Breast epithelium (tissue), 4 donors: ENCODE results near the gene ZSCAN26. TPM values are rescaled to one million over a fixed set of nuclear protein-coding genes. Genes with fewer than 3 reads are reported as not detected.

Experiments used
- DNase-seq, 2 donors: peaks; one replicate each; pipeline ENCODE4 v3.0.0-alpha.2; 2019; ENCODE audit warnings: low spot score in 2 of 2
- H3K27ac ChIP-seq, 2 donors: fragments of 200-600 bp; sonication (generic) in 1 of 2; one replicate each; pipeline ENCODE4 v1.5.1; 2016 to 2019; ENCODE audit warnings: mild to moderate bottlenecking in 1 of 2
- H3K27me3 ChIP-seq, 2 donors: fragments of 200-600 bp; sonication (generic) in 1 of 2; one replicate each; pipeline versions ENCODE4 v1.5.1 to v1.6.0; 2017 to 2019; ENCODE audit warnings: control low read depth in 1 of 2, mild to moderate bottlenecking in 1 of 2
- H3K36me3 ChIP-seq: fragments of 200-600 bp; one replicate; pipeline ENCODE4 v1.5.1; 2019
- H3K4me1 ChIP-seq, 2 donors: fragments of 200-600 bp; sonication (generic); one replicate each; pipeline ENCODE4 v1.5.1; 2016 to 2019; ENCODE audit warnings: control low read depth in 1 of 2
- H3K4me3 ChIP-seq, 3 donors: fragments of 200-600 bp; sonication (generic); 1 replicate in 2 of 3; 2 replicates in 1 of 3; pipeline ENCODE4 v1.5.1; 2016 to 2019; ENCODE audit warnings: mild to moderate bottlenecking in 3 of 3, moderate library complexity in 2 of 3
- H3K9me3 ChIP-seq, 2 donors: fragments of 200-600 bp; sonication (generic) in 1 of 2; one replicate each; pipeline ENCODE4 v1.5.1; 2016 to 2019; ENCODE audit warnings: control low read depth in 1 of 2
- POLR2A ChIP-seq: fragments of 450-650 bp; IDR thresholded peaks from one replicate; pipeline ENCODE4 v1.6.1; 2016; ENCODE audit warnings: antibody characterized with exemption, mild to moderate bottlenecking, moderate library complexity
- POLR2AphosphoS5 ChIP-seq, 3 donors: sonication (generic); formaldehyde crosslinking; IDR thresholded peaks; one replicate each; pipeline ENCODE4 v1.6.1; 2017; ENCODE audit warnings: antibody characterized with exemption in 3 of 3
- intact Hi-C: fragments of 100-400 bp; cut with DNase I; formaldehyde crosslinking; loops from one replicate; pipeline ENCODE4 v1.15.1; 2023; ENCODE audit warnings: low total_unique reads
- total RNA-seq, 3 donors: library from RNA; depleted of rRNA; stranded (reverse); fragments of >200 nt; gene quantifications; one replicate each; pipeline ENCODE4 v1.1.0, GENCODE V29; 2016
- TF ChIP-seq, protein P1 (sequence below), 3 donors: fragments of 450-650 bp; IDR thresholded peaks; one replicate each; pipeline ENCODE4 v1.5.1; 2016 to 2017; ENCODE audit warnings: antibody characterized with exemption in 3 of 3, mild to moderate bottlenecking in 3 of 3, moderate library complexity in 3 of 3

The ZSCAN26 gene
- total RNA-seq, 3 donors from 2014 or later: 13.8 to 31.1 (median 25.8) TPM

DNA sequence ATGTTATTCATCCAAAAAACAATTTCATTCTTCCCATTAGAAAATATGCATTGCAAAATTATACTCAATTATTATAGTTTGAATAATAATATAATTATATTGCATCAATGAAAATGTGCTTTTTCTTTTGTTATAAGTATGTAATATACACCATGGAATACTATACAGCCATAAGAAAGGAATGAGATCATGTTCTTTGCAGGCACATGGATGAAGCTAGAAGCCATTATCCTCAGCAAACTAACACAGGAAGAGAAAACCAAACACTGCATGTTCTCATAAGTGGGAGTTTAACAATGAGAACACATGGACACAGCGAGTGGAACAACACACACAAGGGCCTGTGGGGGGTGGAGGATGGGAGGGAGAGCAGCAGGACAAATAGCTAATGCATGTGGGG is 9.9 kb upstream of the ZSCAN26 start:
- peaks cover 2 to 5% of the 10 kb centered on the region in 2 donors for H3K4me1 ChIP-seq
- intact Hi-C loops: no loop called here
- H3K27ac ChIP-seq: no peak overlapping the region
- TF ChIP-seq POLR2A: no peak
- no peak for TF ChIP-seq POLR2AphosphoS5 (IDR thresholded peaks at IDR 0.05)
- peaks cover 0 to 7% of the 10 kb centered on the region in 2 donors for H3K27me3 ChIP-seq
- no peak for DNase-seq
- no peak overlapping the region for H3K4me3 ChIP-seq
- no peaks in the 10 kb centered on the region for H3K36me3 ChIP-seq
- peaks cover 7 to 12% of the 10 kb centered on the region in 2 donors for H3K9me3 ChIP-seq

GRCh38 chr6:28258877-28259777 is 7.8 kb upstream of the ZSCAN26 start, which contains the start of gene NKAPL:
NKAPL (plus strand) TSS chr6:28259297; CDS start chr6:28259372, 75 bp downstream.
- no peaks in the 10 kb centered on the region for H3K36me3 ChIP-seq
- H3K4me1 ChIP-seq: no peaks in the 10 kb centered on the region
- peak in 1 of 2 donors; percentile 61 for DNase-seq
- peaks cover 0 to 7% of the 10 kb centered on the region in 2 donors for H3K27me3 ChIP-seq
- intact Hi-C loops: no loop called here
- peaks cover 7 to 12% of the 10 kb centered on the region in 2 donors for H3K9me3 ChIP-seq
- TF ChIP-seq POLR2AphosphoS5 (IDR thresholded peaks at IDR 0.05) (peak in 1 of 3 donors; percentile 29), POLR2A (no peak)
- TF ChIP-seq, protein P1, sequence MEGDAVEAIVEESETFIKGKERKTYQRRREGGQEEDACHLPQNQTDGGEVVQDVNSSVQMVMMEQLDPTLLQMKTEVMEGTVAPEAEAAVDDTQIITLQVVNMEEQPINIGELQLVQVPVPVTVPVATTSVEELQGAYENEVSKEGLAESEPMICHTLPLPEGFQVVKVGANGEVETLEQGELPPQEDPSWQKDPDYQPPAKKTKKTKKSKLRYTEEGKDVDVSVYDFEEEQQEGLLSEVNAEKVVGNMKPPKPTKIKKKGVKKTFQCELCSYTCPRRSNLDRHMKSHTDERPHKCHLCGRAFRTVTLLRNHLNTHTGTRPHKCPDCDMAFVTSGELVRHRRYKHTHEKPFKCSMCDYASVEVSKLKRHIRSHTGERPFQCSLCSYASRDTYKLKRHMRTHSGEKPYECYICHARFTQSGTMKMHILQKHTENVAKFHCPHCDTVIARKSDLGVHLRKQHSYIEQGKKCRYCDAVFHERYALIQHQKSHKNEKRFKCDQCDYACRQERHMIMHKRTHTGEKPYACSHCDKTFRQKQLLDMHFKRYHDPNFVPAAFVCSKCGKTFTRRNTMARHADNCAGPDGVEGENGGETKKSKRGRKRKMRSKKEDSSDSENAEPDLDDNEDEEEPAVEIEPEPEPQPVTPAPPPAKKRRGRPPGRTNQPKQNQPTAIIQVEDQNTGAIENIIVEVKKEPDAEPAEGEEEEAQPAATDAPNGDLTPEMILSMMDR (IDR thresholded peaks at IDR 0.05): no peak
- no peak within 1 kb of the TSS for H3K27ac ChIP-seq
- H3K4me3 ChIP-seq: peak within 1 kb of the TSS; percentile 28 to 68 (median 48)

DNA sequence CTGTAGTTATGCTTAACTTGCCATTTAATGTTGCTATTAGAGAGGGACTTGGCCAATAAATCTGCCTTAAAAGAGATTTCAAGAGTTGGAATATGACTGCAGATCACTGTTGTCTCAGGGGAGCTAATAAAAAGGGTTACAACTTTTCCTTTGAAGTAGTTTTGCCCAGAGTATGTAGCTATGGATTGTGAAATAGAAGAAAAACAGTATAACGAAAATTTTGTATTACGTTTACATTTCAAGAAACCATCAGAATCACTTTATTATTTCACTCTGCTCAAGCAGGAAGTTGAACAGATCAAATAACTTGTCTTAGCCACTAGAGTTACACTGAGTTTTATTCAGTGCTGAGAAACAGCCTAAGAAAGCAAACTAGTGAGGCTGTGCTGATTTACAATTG is 3.0 kb upstream of the ZSCAN26 start:
- peaks cover 7 to 12% of the 10 kb centered on the region in 2 donors for H3K9me3 ChIP-seq
- no peaks in the 10 kb centered on the region for H3K27me3 ChIP-seq
- intact Hi-C loops: no loop called here
- no peak overlapping the region for H3K4me3 ChIP-seq
- TF ChIP-seq POLR2A (no peak), POLR2AphosphoS5 (IDR thresholded peaks at IDR 0.05) (no peak)
- TF ChIP-seq, protein P1 (IDR thresholded peaks at IDR 0.05): no peak
- no peaks in the 10 kb centered on the region for H3K36me3 ChIP-seq
- H3K27ac ChIP-seq: no peak overlapping the region
- DNase-seq: no peak
- H3K4me1 ChIP-seq: peaks cover 0 to 9% of the 10 kb centered on the region in 2 donors

- TF ChIP-seq, protein P1 (IDR thresholded peaks at IDR 0.05): no peak
- TF ChIP-seq POLR2A (no peak), POLR2AphosphoS5 (IDR thresholded peaks at IDR 0.05) (no peak)
- no peak for DNase-seq
- no peak overlapping the region for H3K27ac ChIP-seq
- peaks cover 0 to 6% of the 10 kb centered on the region in 2 donors for H3K9me3 ChIP-seq
- H3K27me3 ChIP-seq: no peaks in the 10 kb centered on the region
- H3K4me1 ChIP-seq: peaks cover 0 to 9% of the 10 kb centered on the region in 2 donors
- intact Hi-C loops: no loop called here
- no peak overlapping the region for H3K4me3 ChIP-seq
- H3K36me3 ChIP-seq: no peaks in the 10 kb centered on the region
These were observed 2.0 kb upstream of the ZSCAN26 start for GRCh38 chr6:28264834-28265401.

DNA sequence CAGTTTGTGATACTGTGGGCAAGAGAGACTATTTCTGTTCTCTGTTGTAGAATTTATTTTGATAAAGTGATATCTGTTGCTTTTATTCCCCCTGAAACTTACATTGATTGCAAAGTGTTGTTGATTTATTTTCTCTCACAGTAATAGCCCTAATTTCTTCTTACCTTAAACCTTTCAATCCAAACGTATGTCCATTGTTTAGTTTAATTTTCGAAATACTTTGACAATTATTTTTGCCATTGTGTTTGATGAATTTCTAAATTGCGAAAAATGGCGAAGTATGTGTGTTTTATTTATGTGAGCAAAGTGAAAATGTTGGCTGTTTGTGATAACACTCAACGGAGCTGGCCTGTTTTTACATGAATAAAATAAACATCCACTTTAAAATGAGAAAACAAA is 381 bp upstream of the ZSCAN26 start:
- H3K27ac ChIP-seq: peak overlapping the region; percentile 91 to 96
- peak overlapping the region; percentile 74 to 90 (median 75) for H3K4me3 ChIP-seq
- intact Hi-C loops: no loop called here
- DNase-seq: no peak
- H3K9me3 ChIP-seq: no peaks in the 10 kb centered on the region
- H3K36me3 ChIP-seq: no peaks in the 10 kb centered on the region
- H3K4me1 ChIP-seq: peaks cover 0 to 9% of the 10 kb centered on the region in 2 donors
- H3K27me3 ChIP-seq: no peaks in the 10 kb centered on the region
- TF ChIP-seq POLR2AphosphoS5 (IDR thresholded peaks at IDR 0.05) (no peak), POLR2A (no peak)
- TF ChIP-seq, protein P1 (IDR thresholded peaks at IDR 0.05): no peak
